Occipital lobe (tissue), 2 donors: ENCODE results near the gene DENND2A. TPM values are rescaled to one million over a fixed set of nuclear protein-coding genes. Genes with fewer than 3 reads are reported as not detected.
"Not testable (repeated sequence)": the region's sequence is repeated elsewhere in the genome, so short reads cannot be mapped to it uniquely, and the experiment has no call there.

Source experiments
- DNase-seq: peaks from one replicate; lab custom pipeline; 2025; lab: John Stamatoyannopoulos, UW
- total RNA-seq: library from RNA; depleted of rRNA; stranded (reverse); fragments of >200 nt; gene quantifications from one replicate; pipeline ENCODE4 v1.2.3, GENCODE V29; 2014

Gene DENND2A
- total RNA-seq, 1 donor from 2014 or later: 16.4 TPM

DNA sequence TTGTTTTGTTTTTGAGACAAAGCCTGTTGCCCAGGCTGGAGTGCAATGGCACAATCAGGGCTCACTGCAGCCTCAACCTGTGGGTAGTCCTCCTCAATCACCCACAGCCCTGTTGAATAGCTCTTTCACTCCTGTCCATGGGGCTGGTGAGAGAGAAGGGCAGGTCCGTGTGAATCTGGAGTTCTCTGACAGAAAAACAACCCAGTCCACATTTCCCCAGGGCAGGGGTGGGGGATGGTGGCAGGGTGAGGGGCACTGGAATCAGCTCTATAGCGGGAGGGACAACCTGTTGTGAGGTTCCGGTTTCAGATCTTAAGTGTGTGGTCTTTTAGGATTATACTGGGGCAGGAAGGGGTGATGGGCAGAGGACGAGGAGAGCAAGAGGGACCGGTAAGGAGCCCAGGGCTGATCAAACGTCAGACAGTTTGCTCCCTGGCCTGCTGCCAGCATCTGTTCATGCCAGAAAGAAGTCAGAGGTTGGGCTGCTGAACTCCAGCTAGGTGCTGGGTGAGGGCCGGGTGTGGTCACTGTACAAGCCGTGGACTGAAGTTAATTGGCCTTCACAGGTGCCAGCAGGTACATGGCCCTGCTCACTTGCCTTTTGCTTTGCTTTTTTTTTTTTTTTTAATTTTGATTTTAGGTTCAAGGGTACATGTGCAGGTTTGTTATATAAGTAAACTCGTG, 128.2 kb downstream of the DENND2A start:
- DNase-seq: no peak

DNA sequence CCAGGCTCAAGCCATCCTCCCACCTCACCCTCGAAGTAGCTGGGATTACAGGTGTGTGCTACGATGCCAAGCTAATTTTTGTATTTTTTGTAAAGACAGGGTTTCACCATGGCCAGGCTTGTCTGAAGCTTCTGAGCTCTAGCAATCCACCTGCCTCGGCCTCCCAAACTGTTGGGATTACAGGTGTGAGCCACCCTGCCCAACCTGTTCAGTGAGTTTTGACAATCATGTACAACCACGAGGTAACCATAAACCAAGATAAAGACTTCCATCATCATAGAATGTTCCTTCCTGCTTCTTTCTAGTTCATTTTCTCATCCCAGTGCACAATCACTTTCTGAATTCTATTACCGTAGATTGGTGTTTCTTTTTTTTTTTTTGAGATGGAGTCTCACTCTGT, 130.8 kb downstream of the DENND2A start:
- DNase-seq: no peak

DNA sequence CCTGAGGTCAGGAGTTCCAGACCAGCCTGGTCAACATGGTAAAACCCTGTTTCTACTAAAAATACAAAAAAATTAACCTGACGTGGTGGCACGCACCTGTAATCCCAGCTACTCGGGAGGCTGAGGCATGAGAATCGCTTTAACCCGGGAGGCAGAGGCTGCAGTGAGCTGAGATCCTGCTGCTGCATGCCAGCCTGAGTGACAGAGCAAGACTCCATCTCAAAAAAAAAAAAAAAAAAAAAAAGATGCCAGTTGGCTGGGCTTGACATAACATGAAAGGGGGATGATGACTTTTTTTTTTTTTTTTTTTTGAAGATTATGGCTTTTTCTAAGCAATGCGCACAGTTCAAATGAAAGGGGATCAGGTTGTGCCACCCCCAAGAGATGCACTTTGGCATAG, 133.1 kb downstream of the DENND2A start:
- not testable (repeated sequence) for DNase-seq

DNA sequence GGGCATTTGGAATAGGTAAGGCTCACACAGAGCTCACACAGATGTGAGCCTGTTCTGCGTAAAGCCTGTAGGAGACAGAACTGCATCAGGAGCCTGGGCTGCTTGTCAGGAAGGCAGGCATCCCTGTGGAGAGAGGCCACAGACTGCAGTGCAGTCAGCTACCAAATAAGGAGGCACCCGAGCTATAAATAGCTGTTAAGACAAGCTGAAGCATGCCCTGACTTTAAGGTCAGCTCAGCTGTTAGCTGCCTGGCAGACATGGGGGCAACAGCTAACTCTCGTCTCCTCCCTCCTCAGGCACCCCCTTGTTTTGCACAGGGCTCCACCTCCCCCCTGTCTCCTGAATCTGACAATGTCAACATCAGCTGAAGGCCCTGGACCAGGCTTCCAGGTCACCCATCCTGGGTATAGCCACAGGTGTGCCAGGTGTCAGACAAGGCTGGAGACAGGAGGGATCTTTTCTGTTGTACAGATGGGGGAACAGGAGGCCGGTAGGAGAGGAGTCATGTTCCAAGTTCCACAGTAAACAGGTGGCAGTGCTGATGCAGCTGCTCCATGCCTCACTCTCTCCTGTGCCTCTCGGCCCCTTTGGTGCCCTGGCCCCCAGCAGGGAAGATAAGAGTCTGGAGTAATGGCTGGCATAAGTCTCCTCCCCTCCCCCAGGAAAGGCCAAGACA, 133.7 kb downstream of the DENND2A start:
- no peak for DNase-seq

DNA sequence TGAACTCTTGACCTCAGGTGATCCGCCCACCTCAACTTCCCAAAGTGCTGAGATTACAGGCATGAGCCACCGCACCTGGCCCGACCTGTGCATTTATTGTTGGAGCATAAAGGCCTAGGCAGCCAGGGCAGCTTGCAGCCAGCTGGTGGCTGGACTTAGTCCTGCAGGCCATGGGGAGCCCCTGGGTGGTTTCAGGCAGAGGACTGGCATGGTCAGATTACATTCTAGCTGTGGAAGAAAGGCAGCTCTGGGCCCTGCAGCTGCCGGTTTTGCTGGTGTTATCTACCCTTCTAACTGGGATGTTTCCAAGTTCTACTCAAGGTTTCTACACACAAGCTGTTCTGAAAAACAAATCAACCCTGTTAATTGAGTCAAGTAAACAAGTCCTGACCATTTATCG, 138.6 kb downstream of the DENND2A start:
- DNase-seq: no peak

DNA sequence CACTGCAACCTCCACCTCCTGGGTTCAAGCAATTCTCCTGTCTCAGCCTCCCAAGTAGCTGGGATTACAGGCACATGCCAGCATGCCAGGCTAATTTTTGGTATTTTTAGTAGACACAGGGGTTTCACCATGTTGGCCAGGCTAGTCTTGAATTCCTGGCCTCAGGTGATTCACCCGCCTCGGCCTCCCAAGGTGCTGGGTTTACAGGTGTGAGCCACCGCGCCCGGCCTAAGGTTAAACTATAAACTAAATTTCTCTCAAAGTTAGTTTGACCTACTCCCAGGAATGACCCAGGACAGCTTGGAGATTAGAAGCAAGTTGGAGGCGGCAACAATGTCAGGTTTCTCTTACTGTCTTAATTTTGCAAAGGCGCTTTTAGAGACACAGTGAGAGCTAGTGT, 142.8 kb downstream of the DENND2A start:
- not testable (repeated sequence) for DNase-seq

DNA sequence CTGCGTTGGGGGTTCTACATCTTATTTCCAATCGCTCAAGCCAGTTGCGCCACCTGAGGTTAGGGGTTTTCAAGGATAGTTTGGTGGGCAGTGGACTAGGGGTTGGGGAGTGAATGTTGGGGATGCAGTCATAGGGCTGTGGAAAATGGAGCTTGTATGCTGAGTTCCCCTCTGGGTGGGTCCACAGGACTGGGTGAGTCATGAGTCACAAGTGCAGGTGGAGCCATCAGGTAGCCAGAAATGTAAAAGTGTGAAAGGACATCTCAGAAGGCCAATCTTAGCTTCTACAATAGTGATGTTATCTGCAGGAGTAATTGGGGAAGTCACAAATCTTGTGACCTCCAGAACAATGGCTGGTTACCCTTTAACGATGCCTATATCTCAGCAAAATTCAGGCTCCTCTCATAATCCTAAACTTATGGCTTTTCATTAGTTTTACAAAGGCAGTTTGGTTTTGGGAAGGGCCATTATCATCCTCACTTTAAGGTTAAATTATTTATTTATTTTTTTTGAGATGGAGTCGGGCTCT, 143.3 kb downstream of the DENND2A start:
- no peak for DNase-seq

DNA sequence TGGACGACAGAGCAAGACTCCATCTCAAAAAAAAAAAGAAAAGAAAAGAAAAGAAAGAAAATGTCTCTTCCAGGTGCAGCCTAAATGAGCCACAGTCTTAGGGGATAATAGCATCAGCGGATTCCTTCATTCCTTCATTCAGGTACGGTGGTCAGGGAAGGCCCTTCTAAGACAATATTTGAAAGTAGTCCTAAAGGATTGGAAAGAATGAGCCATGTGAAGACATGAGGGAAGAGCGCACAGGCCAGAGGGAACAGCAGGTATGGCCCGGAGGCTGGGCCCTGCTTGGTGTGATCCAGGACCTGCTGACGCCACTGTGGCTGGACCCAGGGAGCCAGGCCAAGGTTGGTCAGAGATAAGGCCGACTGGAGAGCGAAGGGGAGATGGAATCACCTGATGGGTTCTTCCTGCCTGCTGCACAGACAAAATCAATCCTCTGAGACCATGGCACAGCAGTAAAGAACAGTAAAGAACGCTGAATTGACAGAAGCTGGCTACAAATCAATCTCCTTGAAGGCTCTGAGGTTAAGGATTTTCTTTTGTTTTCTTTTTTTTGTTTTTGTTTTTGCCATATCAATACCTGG, 145.0 kb downstream of the DENND2A start:
- DNase-seq: no peak

DNA sequence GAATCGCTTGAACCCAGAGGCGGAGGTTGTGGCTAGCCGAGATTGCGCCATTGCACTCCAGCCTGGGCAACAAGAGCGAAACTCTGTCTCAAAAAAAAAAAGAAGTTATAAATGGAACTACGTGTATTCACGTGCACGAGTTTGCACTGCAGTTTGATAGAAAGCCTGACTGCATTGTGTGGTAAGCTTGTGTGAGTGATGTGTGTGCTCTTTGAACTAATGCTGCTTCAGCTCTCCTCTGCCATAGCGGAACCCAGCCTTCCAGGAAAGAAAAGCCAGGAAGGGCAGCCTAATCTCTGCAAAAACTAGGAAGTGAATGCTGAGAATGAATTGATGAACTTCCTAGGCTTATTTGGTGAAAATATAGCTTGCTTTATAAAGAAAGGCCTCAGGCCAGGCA, 145.7 kb downstream of the DENND2A start:
- DNase-seq: no peak

DNA sequence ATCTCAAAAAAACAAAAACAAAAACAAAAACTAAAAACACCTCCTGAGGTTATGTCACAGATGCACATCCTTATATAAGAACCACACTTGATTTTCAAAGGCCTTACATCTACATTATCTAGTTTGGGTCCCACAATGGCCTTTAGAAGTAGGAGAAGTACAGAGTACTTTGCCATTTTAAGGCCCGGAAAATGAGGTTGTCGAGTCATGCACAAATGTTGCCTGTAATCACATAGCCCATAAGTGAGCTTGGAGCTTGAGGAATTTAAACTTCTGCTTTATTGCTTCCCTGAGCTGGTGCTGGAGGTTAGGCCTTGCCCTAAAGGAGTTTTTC, 151.6 kb downstream of the DENND2A start:
- no peak for DNase-seq

DNA sequence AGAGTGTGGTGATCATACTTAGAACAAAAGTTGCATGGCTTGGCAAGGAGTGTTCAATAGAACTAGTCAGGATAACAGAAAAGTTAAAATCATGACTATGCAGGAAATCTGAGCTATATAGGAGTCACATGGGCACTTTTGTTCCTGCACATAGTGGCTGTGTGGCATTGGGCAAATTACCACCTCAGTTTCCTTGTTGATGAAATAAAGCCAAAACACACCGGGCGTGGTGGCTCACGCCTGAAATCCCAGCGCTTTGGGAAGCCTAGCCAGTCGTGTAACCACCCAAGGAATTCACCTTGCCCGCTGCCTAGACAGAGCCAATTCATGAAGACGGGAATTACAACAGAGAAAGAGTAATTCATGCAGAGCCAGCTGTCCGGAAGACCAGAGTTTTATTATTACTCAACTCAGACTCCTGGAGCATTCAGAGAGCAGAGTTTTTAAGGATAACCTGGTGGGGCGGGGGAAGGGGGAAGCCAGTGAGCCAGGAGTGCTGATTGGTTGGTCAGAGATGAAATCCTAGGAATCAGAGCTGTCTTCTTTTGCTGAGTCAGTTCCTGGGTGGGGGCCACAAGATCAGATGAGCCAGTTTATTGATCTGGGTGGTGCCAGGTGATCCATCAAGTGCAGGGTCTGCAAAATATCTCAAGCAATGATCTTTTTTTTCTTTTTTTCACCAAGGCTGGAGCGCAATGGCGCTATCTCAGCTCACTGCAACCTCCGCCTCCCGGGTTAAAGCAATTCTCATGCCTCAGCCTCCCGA, 154.9 kb downstream of the DENND2A start:
- DNase-seq: no peak

DNA sequence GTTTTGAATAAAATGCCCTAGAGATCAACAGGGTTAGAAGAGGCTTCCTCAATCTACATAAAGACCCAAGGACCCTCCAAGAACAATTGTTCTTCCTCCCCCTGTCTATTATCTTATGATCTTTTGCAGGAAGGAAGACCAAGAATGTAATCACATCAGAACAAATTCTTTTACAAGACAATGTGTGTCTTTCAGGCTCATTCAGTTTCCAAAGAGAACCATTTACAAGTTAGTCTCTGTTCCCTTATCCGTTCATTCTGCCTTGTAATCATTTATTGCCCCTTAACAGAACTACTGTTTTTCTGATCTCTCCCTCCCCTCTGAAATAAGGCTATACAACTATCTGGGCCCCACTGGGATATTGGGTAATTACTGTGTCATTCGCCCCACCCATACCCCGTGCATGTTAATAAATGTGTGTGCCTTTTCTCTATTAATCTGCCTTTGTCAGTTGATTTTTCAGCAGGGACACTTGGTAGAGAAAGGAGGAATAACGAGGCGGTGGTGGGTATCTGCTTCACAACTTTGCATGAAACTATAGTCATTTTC, 155.6 kb downstream of the DENND2A start:
- DNase-seq: no peak

DNA sequence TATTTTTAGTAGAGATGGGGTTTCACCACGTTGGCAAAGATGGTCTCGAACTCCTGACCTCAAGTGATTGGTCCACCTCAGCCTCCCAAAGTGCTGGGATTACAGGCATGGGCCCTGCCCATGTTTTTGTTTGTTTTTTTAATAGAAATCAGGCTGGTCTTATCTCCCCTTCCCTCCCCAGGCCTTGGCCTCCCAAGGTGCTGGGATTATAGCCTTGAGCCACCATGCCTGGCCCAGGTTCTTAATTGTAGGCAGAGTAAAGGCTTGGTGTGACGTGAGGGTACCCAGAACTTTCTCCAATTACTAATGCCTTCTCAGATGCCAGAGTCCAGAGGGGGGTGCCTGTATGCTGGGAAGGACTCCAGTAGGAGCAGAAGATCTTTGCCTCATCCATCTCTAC, 156.1 kb downstream of the DENND2A start:
- DNase-seq: no peak

DNA sequence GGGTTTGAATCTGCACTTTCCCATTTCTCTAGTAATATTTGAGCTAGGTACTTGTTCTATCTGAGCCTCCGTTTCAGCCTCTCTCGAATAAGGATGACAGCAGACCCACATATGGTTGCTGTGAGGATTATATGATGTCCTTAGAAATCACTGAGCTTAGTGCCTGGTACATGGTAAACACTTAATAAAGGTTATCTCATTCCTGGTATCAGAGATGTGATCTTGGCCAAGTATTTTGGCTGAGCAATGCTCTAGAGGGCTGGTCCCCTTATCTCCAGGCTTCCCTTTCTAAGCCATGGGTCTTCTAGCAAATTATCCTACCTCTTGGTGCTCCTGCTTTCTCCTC, 160.9 kb downstream of the DENND2A start:
- DNase-seq: no peak

DNA sequence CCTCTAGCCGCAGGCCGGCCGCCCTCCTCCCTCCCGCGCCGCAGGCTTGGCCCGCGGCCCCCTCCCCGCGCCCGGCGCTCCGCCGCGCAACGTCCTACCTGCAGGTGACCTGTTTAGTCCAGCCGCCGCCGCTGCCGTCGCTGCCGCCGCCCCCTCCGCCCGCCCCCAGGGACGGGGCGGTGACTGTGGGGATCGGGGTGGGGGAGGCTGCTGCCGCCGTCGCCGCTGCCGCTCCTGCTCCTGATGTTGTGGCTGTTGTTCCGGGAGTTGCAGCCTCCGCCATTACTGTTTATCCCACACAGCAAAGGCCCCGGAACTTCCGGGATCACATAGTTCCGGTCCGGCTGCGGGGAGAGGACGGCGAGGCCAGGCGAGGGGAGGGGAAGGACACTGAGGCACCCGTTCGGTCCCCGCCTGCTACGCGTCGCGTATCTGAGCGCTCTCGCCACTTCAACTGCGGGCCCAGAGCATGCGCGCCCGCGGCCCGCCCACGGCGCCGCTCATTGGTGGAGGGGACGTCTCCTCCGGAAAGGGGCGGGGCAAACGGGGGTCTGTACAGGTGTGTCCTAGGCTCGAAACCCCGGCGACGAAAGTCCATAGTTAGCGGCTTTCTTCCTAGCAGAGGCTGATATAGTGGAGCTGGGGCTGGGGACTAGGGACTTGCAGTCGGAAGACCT, 161.4 kb downstream of the DENND2A start, which contains the start of gene MKRN1:
Gene MKRN1, minus strand, starts transcription at position 444 of the 677 bp plus-strand sequence. Its CDS starts 161 bp downstream, at position 283.
- peak; percentile 96 for DNase-seq

DNA sequence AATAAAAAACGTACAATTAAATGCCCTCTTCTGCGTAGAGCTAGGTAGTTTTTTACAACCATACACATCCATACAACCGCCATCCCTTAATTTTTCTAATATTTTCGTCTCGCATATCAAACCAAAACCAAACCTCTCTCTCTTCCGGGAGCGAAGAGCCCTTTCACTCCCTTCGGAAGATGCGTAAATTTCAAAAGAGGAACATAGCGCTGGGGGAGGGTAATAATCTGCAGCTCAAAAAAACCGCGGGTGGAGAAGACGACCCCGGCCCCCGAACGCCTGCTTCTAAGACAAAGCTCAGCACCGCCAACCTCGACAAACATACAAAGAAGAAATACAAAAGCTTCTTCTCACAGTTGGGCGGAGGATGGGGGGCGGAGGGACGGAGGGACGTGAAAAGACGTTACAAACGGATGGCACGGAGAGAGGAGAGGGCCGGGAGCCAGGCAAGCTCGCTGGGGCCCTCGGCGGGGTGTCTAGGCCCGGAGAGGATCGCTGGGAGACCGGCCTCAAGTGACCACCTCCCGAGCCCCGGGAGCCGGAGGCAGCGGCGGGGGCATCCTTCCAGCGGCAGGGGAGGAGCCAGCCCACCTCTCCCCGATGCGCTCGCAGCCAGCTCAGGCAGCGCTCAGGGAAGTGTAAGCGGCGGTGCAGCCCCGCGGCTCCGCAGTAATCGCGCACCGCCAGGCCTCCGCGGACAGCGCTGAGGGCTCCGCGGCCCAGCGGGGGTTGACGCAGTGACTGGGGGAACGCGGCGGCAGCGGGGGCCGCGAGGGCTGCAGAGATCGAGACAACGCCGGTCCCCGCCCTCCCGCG, 162.2 kb downstream of the DENND2A start:
- DNase-seq: peak; percentile 44

DNA sequence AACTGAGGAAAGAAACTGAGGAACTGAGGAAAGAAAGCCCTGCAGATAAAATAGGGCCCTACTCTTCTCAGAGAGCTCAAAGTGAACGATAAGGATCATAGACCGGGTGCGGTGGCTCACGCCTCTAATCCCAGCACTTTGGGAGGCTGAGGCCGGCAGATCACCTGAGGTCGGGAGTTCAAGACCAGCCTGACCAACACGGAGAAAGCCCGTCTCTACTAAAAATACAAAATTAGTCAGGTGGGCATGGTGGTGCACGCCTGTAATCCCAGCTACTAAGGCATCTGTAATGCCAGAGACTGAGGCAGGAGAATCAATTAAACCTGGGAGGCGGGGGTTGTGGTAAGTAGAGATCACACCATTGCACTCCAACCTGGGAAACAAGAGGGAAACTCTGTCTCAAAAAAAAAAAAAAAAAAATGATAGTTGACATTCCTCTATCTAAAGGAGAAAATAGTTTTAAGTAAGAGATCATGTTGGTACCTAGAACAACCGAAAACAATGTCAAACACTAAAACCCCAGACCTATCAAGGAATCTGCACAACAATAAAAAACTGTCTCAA, 163.8 kb downstream of the DENND2A start:
- DNase-seq: no peak

DNA sequence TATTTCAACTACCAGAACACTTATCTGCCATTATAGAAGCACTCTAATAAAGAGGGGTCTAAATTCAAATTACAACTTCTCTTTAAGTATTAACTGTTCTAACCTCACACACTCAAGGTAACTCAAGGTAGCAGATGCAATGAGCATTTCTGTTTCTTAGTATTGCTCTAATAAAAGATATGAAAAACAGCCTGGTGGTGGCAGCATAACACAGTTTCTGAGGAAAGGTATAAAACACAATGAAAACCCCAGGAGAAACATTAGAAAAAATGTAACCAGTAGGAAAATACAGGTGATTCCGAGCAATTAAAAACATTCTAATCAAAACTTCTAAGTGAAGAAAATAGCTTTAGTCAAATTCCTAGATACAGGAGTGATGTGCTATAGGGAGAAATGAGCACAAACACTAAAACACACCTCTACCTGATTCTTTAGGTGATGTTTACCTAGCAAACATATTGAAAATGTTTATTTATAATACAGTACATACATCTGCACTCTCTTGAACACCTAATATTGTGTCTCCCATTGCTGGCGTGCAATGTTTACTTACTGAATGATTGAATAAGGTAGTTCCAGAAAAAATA, 164.8 kb downstream of the DENND2A start:
- no peak for DNase-seq
